HepG2 (cell line): Measurements from ENCODE around the gene COMMD7. TPM values are rescaled to one million over a fixed set of nuclear protein-coding genes. Genes with fewer than 3 reads are reported as not detected.

Source experiments
- CAMTA2 ChIP-seq: sonication (generic); formaldehyde crosslinking; IDR thresholded peaks from 2 replicates; pipeline ENCODE4 v1.4.0; 2020; ENCODE audit warnings: mild to moderate bottlenecking, missing genetic modification reagents, borderline replicate concordance
- CEBPG ChIP-seq: IDR thresholded peaks from 2 replicates; pipeline ENCODE4 v1.6.1; 2016
- EEA1 ChIP-seq: sonication (generic); formaldehyde crosslinking; IDR thresholded peaks from 2 replicates; pipeline ENCODE4 v1.5.1; 2020; ENCODE audit warnings: mild to moderate bottlenecking, missing genetic modification reagents, borderline replicate concordance
- ELK4 ChIP-seq: sonication (generic); formaldehyde crosslinking; IDR thresholded peaks from 2 replicates; pipeline ENCODE4 v1.9.0; 2021; ENCODE audit warnings: missing genetic modification reagents, borderline replicate concordance
- EP300 ChIP-seq, 3 experiments: sonication (generic) in 1 of 3; formaldehyde crosslinking in 1 of 3; IDR thresholded peaks; 2 replicates each; pipeline versions ENCODE4 v1.5.1 to v1.6.1; 2011 to 2020; ENCODE audit warnings: low read depth in 2 of 3, low read length in 2 of 3, borderline replicate concordance in 1 of 3, improper control_type of control experiment in 1 of 3, mild to moderate bottlenecking in 1 of 3, missing genetic modification reagents in 1 of 3, moderate library complexity in 1 of 3
- FLYWCH1 ChIP-seq: sonication (generic); formaldehyde crosslinking; IDR thresholded peaks from 2 replicates; pipeline ENCODE4 v1.8.1; 2023; ENCODE audit warnings: mild to moderate bottlenecking, missing genetic modification reagents
- HDAC1 ChIP-seq: sonication (generic); formaldehyde crosslinking; IDR thresholded peaks from 2 replicates; pipeline ENCODE4 v1.5.1; 2020; ENCODE audit warnings: mild to moderate bottlenecking, missing genetic modification reagents
- MEIS1 ChIP-seq: sonication (generic); formaldehyde crosslinking; IDR thresholded peaks from 2 replicates; pipeline ENCODE4 v1.9.0; 2021; ENCODE audit warnings: mild to moderate bottlenecking, missing genetic modification reagents, moderate library complexity, borderline replicate concordance
- PATZ1 ChIP-seq: sonication (generic); formaldehyde crosslinking; IDR thresholded peaks from 2 replicates; pipeline ENCODE4 v1.4.0; 2020; ENCODE audit warnings: missing genetic modification reagents
- POLR2G ChIP-seq: fragments of 200-400 bp; formaldehyde crosslinking; IDR thresholded peaks from 2 replicates; pipeline ENCODE4 v1.6.1; 2018; ENCODE audit warnings: mild to moderate bottlenecking, low read depth, low read length, moderate library complexity
- SRSF1 ChIP-seq: fragments of 200-400 bp; formaldehyde crosslinking; optimal IDR thresholded peaks from 2 replicates; pipeline ENCODE3; 2017; ENCODE audit warnings: mild to moderate bottlenecking, low read depth, low read length, moderate library complexity
- SRSF4 ChIP-seq: fragments of 200-400 bp; formaldehyde crosslinking; IDR thresholded peaks from one replicate; pipeline ENCODE4 v1.6.1; 2018; ENCODE audit warnings: mild to moderate bottlenecking, low read depth, low read length, moderate library complexity; ENCODE audit not compliant: poor library complexity, severe bottlenecking
- ZBTB26 ChIP-seq: IDR thresholded peaks from 2 replicates; pipeline ENCODE4 v1.6.1; 2016; ENCODE audit warnings: missing compliant biosample characterization, missing genetic modification reagents, borderline replicate concordance
- ZFX ChIP-seq: sonication (generic); formaldehyde crosslinking; IDR thresholded peaks from 2 replicates; pipeline ENCODE4 v1.4.0; 2020; ENCODE audit warnings: mild to moderate bottlenecking, low read depth, missing genetic modification reagents, moderate library complexity
- ZNF136 ChIP-seq: sonication (generic); formaldehyde crosslinking; IDR thresholded peaks from 2 replicates; pipeline ENCODE4 v1.8.1; 2022; ENCODE audit warnings: low read depth, mild to moderate bottlenecking, moderate library complexity, missing genetic modification reagents
- ZNF207 ChIP-seq: fragments of 450-650 bp; IDR thresholded peaks from 2 replicates; pipeline ENCODE4 v1.6.1; 2016; ENCODE audit warnings: antibody characterized with exemption, borderline replicate concordance
- ZNF296 ChIP-seq: sonication (generic); formaldehyde crosslinking; conservative IDR thresholded peaks from 2 replicates; pipeline ENCODE4 v1.5.0; 2020; ENCODE audit warnings: mild to moderate bottlenecking, missing genetic modification reagents
- ZNF335 ChIP-seq: sonication (generic); formaldehyde crosslinking; IDR thresholded peaks from 2 replicates; pipeline ENCODE4 v1.4.0; 2020; ENCODE audit warnings: missing genetic modification reagents
- ZNF619 ChIP-seq: sonication (generic); formaldehyde crosslinking; IDR thresholded peaks from 2 replicates; pipeline ENCODE4 v1.4.0; 2020; ENCODE audit warnings: mild to moderate bottlenecking, missing genetic modification reagents
- ZNF777 ChIP-seq: sonication (generic); formaldehyde crosslinking; IDR thresholded peaks from 2 replicates; pipeline ENCODE4 v1.4.0; 2020; ENCODE audit warnings: missing genetic modification reagents
- ZSCAN25 ChIP-seq: sonication (generic); formaldehyde crosslinking; IDR thresholded peaks from 2 replicates; pipeline ENCODE4 v1.8.0; 2022; ENCODE audit warnings: mild to moderate bottlenecking, missing genetic modification reagents
- ZSCAN5A ChIP-seq: sonication (generic); formaldehyde crosslinking; IDR thresholded peaks from 2 replicates; pipeline ENCODE4 v1.8.0; 2022; ENCODE audit warnings: mild to moderate bottlenecking, missing genetic modification reagents, borderline replicate concordance
- polyA plus RNA-seq, 8 experiments: library from polyadenylated mRNA; depleted of rRNA in 3 of 8; stranded (reverse) in 7 of 8; unstranded in 1 of 8; fragments of >200 nt; fragmentation: Illumina TruSeq in 4 of 8; extraction: Trizol in 4 of 8; gene quantifications; 2 replicates each; pipeline versions ENCODE4 v1.2.1 to v1.2.3, GENCODE V29; 2011 to 2016; ENCODE audit warnings: low read depth in 4 of 8, missing spikeins in 1 of 8, mixed read lengths in 1 of 8; ENCODE audit not compliant: insufficient read depth in 1 of 8
- total RNA-seq, 5 experiments: library from RNA; depleted of rRNA; stranded (reverse); fragments of >200 nt; fragmentation: Illumina TruSeq; extraction: Trizol; gene quantifications; 2 replicates each; pipeline ENCODE4 v1.2.3, GENCODE V29; 2016; ENCODE audit warnings: low read depth in 1 of 5

Gene COMMD7
- total and polyA plus RNA-seq, 2 of the 13 experiments (the other 11 are each of a cell fraction or from before 2014, with no cell fraction given): 42.1 to 53.3 TPM

GRCh38 chr20:32681175-32682084, 61.8 kb downstream of the COMMD7 start (continued):
- TF ChIP-seq ZBTB26 (CRISPR knock-in tag): no peak
- TF ChIP-seq PATZ1 (CRISPR knock-in tag): peak; percentile 47; the same call in 1 of the 2 replicates
- no peak for TF ChIP-seq SRSF1
- no peak for TF ChIP-seq FLYWCH1
- TF ChIP-seq HDAC1: 0 out of 2 replicates have a peak, but pooled peaks have one; percentile 41
- TF ChIP-seq ZNF296 (CRISPR knock-in tag): no peak
- no peak for TF ChIP-seq ZNF777 (CRISPR knock-in tag)
- TF ChIP-seq CAMTA2 (CRISPR knock-in tag): no peak; the same call in 1 of the 2 replicates
- peak; percentile 42; the same call in 1 of the 2 replicates for TF ChIP-seq MEIS1 (CRISPR knock-in tag)
- TF ChIP-seq ZSCAN5A (CRISPR knock-in tag): no peak
- TF ChIP-seq EEA1: peak; percentile 86; the same call in 1 of the 2 replicates
- TF ChIP-seq ZSCAN25 (CRISPR knock-in tag): 0 out of 2 replicates have a peak, but pooled peaks have one; percentile 16
- TF ChIP-seq POLR2G: no peak
- TF ChIP-seq EP300 (IDR thresholded peaks at IDR 0.05; ENCODE audit: low read depth in 2 of 2, low read length in 2 of 2): 0 out of 4 replicates have a peak, but pooled peaks of 1 of the 2 experiments have one; percentile 10
- no peak for TF ChIP-seq EP300 (CRISPR knock-in tag; IDR thresholded peaks at IDR 0.05; ENCODE audit: borderline replicate concordance)
- TF ChIP-seq ZFX: peak; percentile 91
- TF ChIP-seq SRSF4: no peak
- 0 out of 2 replicates have a peak, but pooled peaks have one; percentile 65 for TF ChIP-seq ZNF619 (CRISPR knock-in tag)
- no peak for TF ChIP-seq ZNF136 (CRISPR knock-in tag)
- 0 out of 2 replicates have a peak, but pooled peaks have one; percentile 14 for TF ChIP-seq CEBPG (CRISPR knock-in tag)
- no peak for TF ChIP-seq ELK4 (CRISPR knock-in tag)
- no peak for TF ChIP-seq ZNF207
- TF ChIP-seq ZNF335 (CRISPR knock-in tag): no peak
